GM12878 (cell line): ENCODE data around the gene EIF4B.

Experiments used
- CHD2 ChIP-seq: IDR thresholded peaks from 2 replicates; pipeline ENCODE4 v1.6.1; 2011; ENCODE audit warnings: low read depth, low read length, improper control_type of control experiment, borderline replicate concordance
- CTCF ChIP-seq, 3 experiments: IDR thresholded peaks in 2 of 3; conservative IDR thresholded peaks in 1 of 3; 2 replicates each; pipeline ENCODE4 v1.5.1; 2011; ENCODE audit warnings: low read depth in 3 of 3, low read length in 3 of 3, mild to moderate bottlenecking in 3 of 3, control low read depth in 2 of 3, moderate library complexity in 2 of 3, inconsistent platforms in 1 of 3, mixed read lengths in 1 of 3; ENCODE audit not compliant: control insufficient read depth in 2 of 3, insufficient read depth in 1 of 3; ENCODE audit errors: extremely low read depth in 1 of 3
- EZH2 ChIP-seq: IDR thresholded peaks from 2 replicates; pipeline ENCODE4 v1.6.1; 2012; ENCODE audit warnings: low read depth, mild to moderate bottlenecking, control low read depth, inconsistent platforms, low read length, borderline replicate concordance; ENCODE audit not compliant: control insufficient read depth
- GATAD2B ChIP-seq: fragments of 450-650 bp; conservative IDR thresholded peaks from 2 replicates; pipeline ENCODE4 v1.6.1; 2017; ENCODE audit warnings: low read depth, mild to moderate bottlenecking, moderate library complexity
- MTA3 ChIP-seq: IDR thresholded peaks from 2 replicates; pipeline ENCODE4 v1.6.1; 2012; ENCODE audit warnings: low read length, inconsistent platforms, borderline replicate concordance
- POLR2A ChIP-seq: IDR thresholded peaks from 2 replicates; pipeline ENCODE4 v1.6.1; 2011; ENCODE audit warnings: low read depth, mild to moderate bottlenecking, low read length
- POLR2AphosphoS2 ChIP-seq: IDR thresholded peaks from 2 replicates; pipeline ENCODE4 v1.6.1; 2011; ENCODE audit warnings: low read depth, mild to moderate bottlenecking, low read length, improper control_type of control experiment, moderate library complexity
- RCOR1 ChIP-seq: conservative IDR thresholded peaks from 2 replicates; pipeline ENCODE4 v1.6.1; 2012; ENCODE audit warnings: low read depth, low read length, improper control_type of control experiment
- REST ChIP-seq: IDR thresholded peaks from 2 replicates; pipeline ENCODE4 v1.6.1; 2012; ENCODE audit warnings: mild to moderate bottlenecking, low read depth, low read length
- ZNF592 ChIP-seq: fragments of 450-650 bp; IDR thresholded peaks from 2 replicates; pipeline ENCODE4 v1.6.1; 2017; ENCODE audit warnings: mild to moderate bottlenecking, moderate library complexity
- TF ChIP-seq, protein P1 (sequence below): IDR thresholded peaks from 2 replicates; pipeline ENCODE4 v1.6.1; 2012; ENCODE audit warnings: low read depth, low read length, improper control_type of control experiment
- TF ChIP-seq, protein P2 (sequence below): fragments of 450-650 bp; IDR thresholded peaks from 2 replicates; pipeline ENCODE4 v1.6.1; 2017; ENCODE audit warnings: antibody characterized with exemption, mild to moderate bottlenecking, moderate library complexity

GRCh38 chr12:53065975-53066931 lies 60.0 kb downstream of the EIF4B start:
- peak; percentile 72 to 85 (median 85) for TF ChIP-seq CTCF (IDR thresholded peaks at IDR 0.05 in 2 of 3, conservative IDR thresholded peaks at IDR 0.05 in 1 of 3; ENCODE audit: control insufficient read depth in 2 of 3, extremely low read depth in 1 of 3, insufficient read depth in 1 of 3, low read depth in 3 of 3, low read length in 3 of 3)
- no peak for TF ChIP-seq POLR2AphosphoS2
- no peak for TF ChIP-seq MTA3
- no peak for TF ChIP-seq RCOR1
- TF ChIP-seq, protein P1, sequence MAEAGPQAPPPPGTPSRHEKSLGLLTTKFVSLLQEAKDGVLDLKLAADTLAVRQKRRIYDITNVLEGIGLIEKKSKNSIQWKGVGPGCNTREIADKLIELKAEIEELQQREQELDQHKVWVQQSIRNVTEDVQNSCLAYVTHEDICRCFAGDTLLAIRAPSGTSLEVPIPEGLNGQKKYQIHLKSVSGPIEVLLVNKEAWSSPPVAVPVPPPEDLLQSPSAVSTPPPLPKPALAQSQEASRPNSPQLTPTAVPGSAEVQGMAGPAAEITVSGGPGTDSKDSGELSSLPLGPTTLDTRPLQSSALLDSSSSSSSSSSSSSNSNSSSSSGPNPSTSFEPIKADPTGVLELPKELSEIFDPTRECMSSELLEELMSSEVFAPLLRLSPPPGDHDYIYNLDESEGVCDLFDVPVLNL, result no peak
- TF ChIP-seq CHD2, result no peak
- TF ChIP-seq GATAD2B, result no peak
- TF ChIP-seq REST, result no peak
- no peak for TF ChIP-seq ZNF592
- TF ChIP-seq, protein P2, sequence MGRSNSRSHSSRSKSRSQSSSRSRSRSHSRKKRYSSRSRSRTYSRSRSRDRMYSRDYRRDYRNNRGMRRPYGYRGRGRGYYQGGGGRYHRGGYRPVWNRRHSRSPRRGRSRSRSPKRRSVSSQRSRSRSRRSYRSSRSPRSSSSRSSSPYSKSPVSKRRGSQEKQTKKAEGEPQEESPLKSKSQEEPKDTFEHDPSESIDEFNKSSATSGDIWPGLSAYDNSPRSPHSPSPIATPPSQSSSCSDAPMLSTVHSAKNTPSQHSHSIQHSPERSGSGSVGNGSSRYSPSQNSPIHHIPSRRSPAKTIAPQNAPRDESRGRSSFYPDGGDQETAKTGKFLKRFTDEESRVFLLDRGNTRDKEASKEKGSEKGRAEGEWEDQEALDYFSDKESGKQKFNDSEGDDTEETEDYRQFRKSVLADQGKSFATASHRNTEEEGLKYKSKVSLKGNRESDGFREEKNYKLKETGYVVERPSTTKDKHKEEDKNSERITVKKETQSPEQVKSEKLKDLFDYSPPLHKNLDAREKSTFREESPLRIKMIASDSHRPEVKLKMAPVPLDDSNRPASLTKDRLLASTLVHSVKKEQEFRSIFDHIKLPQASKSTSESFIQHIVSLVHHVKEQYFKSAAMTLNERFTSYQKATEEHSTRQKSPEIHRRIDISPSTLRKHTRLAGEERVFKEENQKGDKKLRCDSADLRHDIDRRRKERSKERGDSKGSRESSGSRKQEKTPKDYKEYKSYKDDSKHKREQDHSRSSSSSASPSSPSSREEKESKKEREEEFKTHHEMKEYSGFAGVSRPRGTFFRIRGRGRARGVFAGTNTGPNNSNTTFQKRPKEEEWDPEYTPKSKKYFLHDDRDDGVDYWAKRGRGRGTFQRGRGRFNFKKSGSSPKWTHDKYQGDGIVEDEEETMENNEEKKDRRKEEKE, result no peak
- TF ChIP-seq EZH2, result no peak
- TF ChIP-seq POLR2A, result no peak
